Measurements from ENCODE around the gene NEXN.

NEXN gene

GRCh38 chr1:77874804-77875445, 13.5 kb upstream of the NEXN start:
- Histone ChIP-seq H3K27ac (ENCODE audit: low read depth, low read length) (no peak overlapping the region), H3K9me3 (ENCODE audit: insufficient read depth, low read length) (no peaks in the 10 kb centered on the region), H3K9ac (ENCODE audit: low read length) (no peak overlapping the region), H3K9me2 (replicated peaks; ENCODE audit: insufficient read depth, low read length) (no peaks in the 10 kb centered on the region), H3F3A (ENCODE audit: insufficient read depth) (peaks cover 18% of the 10 kb centered on the region; the same call in 1 of the 2 replicates), H2AFZ (ENCODE audit: low read depth, low read length, severe bottlenecking) (no peak overlapping the region), H3K36me3 (ENCODE audit: low read length) (no peaks in the 10 kb centered on the region), H3K4me3 (ENCODE audit: insufficient read depth, low read length, poor library complexity, severe bottlenecking) (no peak overlapping the region), H4K20me1 (ENCODE audit: low read depth, low read length) (no peaks in the 10 kb centered on the region), H3K4me2 (ENCODE audit: low read depth, low read length, poor library complexity, severe bottlenecking) (no peak overlapping the region), H3K27me3 (ENCODE audit: low read length) (no peaks in the 10 kb centered on the region), H3K79me2 (ENCODE audit: insufficient read depth, low read length) (no peaks in the 10 kb centered on the region)
- no peak for TF ChIP-seq EZH2phosphoT487 (conservative IDR thresholded peaks at IDR 0.05; ENCODE audit: low read length)
- TF ChIP-seq CTCF (IDR thresholded peaks at IDR 0.05; ENCODE audit: insufficient read depth, low read length, poor library complexity, severe bottlenecking), result no peak

GRCh38 chr1:77876884-77877283, 11.5 kb upstream of the NEXN start:
- Histone ChIP-seq H3K27ac (ENCODE audit: low read depth, low read length) (no peak overlapping the region), H3F3A (ENCODE audit: insufficient read depth) (peaks cover 18% of the 10 kb centered on the region; the same call in 1 of the 2 replicates), H3K9me2 (replicated peaks; ENCODE audit: insufficient read depth, low read length) (no peaks in the 10 kb centered on the region), H3K9ac (ENCODE audit: low read length) (no peak overlapping the region), H3K9me3 (ENCODE audit: insufficient read depth, low read length) (no peaks in the 10 kb centered on the region), H3K36me3 (ENCODE audit: low read length) (no peaks in the 10 kb centered on the region), H3K79me2 (ENCODE audit: insufficient read depth, low read length) (no peaks in the 10 kb centered on the region), H4K20me1 (ENCODE audit: low read depth, low read length) (no peaks in the 10 kb centered on the region), H3K4me2 (ENCODE audit: low read depth, low read length, poor library complexity, severe bottlenecking) (no peak overlapping the region), H2AFZ (ENCODE audit: low read depth, low read length, severe bottlenecking) (no peak overlapping the region), H3K27me3 (ENCODE audit: low read length) (no peaks in the 10 kb centered on the region), H3K4me3 (ENCODE audit: insufficient read depth, low read length, poor library complexity, severe bottlenecking) (no peak overlapping the region)
- TF ChIP-seq EZH2phosphoT487 (conservative IDR thresholded peaks at IDR 0.05; ENCODE audit: low read length) (no peak), CTCF (IDR thresholded peaks at IDR 0.05; ENCODE audit: insufficient read depth, low read length, poor library complexity, severe bottlenecking) (no peak)

GRCh38 chr1:77881061-77881460, 7.4 kb upstream of the NEXN start:
- Histone ChIP-seq H4K20me1 (ENCODE audit: low read depth, low read length) (no peaks in the 10 kb centered on the region), H3K27me3 (ENCODE audit: low read length) (no peaks in the 10 kb centered on the region), H3K9ac (ENCODE audit: low read length) (no peak overlapping the region), H3F3A (ENCODE audit: insufficient read depth) (peaks cover 4% of the 10 kb centered on the region; the same call in 1 of the 2 replicates), H3K4me2 (ENCODE audit: low read depth, low read length, poor library complexity, severe bottlenecking) (no peak overlapping the region), H3K9me2 (replicated peaks; ENCODE audit: insufficient read depth, low read length) (no peaks in the 10 kb centered on the region), H3K79me2 (ENCODE audit: insufficient read depth, low read length) (no peaks in the 10 kb centered on the region), H2AFZ (ENCODE audit: low read depth, low read length, severe bottlenecking) (no peak overlapping the region), H3K4me3 (ENCODE audit: insufficient read depth, low read length, poor library complexity, severe bottlenecking) (no peak overlapping the region), H3K9me3 (ENCODE audit: insufficient read depth, low read length) (no peaks in the 10 kb centered on the region), H3K27ac (ENCODE audit: low read depth, low read length) (no peak overlapping the region), H3K36me3 (ENCODE audit: low read length) (no peaks in the 10 kb centered on the region)
- no peak for TF ChIP-seq EZH2phosphoT487 (conservative IDR thresholded peaks at IDR 0.05; ENCODE audit: low read length)
- TF ChIP-seq CTCF (IDR thresholded peaks at IDR 0.05; ENCODE audit: insufficient read depth, low read length, poor library complexity, severe bottlenecking), result no peak
